ENCODE measurements around the gene PCSK5. TPM values are rescaled to one million over a fixed set of nuclear protein-coding genes. Genes with fewer than 3 reads are reported as not detected.

PCSK5 gene
- total RNA-seq, 1 donor from 2014 or later = 8.9 TPM

DNA sequence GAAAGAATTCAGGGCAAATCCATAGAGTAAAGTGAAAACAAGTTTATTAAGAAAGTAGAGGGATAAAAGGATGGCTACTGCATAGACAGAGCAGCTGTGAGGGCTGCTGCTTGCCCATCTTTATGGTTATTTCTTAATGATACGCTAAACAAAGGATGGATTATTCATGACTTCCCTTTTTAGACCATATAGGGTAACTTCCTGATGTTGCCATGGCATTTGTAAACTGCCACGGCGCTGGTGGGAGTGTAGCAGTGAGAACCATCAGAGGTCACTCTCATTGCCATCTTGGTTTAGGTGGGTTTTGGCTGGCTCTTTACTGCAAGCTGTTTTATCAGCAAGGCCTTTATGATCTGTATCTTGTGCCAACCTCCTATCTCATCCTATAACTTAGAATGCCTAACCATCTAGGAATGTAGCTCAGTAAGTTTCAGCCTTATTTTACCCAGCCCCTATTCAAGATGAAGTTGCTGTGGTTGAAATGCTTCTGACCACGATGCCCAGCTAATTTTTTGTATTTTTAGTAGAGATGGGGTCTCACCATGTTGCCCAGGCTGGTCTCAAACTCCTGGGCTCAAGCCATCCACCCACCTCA lies 461.6 kb downstream of the PCSK5 start:
- H3K27me3 Mint-ChIP-seq (ENCODE audit: low read depth) = peaks cover 9% of the 10 kb centered on the region
- TF ChIP-seq, protein P1, sequence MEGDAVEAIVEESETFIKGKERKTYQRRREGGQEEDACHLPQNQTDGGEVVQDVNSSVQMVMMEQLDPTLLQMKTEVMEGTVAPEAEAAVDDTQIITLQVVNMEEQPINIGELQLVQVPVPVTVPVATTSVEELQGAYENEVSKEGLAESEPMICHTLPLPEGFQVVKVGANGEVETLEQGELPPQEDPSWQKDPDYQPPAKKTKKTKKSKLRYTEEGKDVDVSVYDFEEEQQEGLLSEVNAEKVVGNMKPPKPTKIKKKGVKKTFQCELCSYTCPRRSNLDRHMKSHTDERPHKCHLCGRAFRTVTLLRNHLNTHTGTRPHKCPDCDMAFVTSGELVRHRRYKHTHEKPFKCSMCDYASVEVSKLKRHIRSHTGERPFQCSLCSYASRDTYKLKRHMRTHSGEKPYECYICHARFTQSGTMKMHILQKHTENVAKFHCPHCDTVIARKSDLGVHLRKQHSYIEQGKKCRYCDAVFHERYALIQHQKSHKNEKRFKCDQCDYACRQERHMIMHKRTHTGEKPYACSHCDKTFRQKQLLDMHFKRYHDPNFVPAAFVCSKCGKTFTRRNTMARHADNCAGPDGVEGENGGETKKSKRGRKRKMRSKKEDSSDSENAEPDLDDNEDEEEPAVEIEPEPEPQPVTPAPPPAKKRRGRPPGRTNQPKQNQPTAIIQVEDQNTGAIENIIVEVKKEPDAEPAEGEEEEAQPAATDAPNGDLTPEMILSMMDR (IDR thresholded peaks at IDR 0.05) = no peak

GRCh38 chr9:76353280-76353679 lies 462.8 kb downstream of the PCSK5 start:
- DNase-seq (ENCODE audit: low spot score) = no peak
- no peaks in the 10 kb centered on the region for H3K36me3 Mint-ChIP-seq (ENCODE audit: low read depth)
- TF ChIP-seq, protein P1 (IDR thresholded peaks at IDR 0.05) = no peak
- no peak overlapping the region for H3K27ac Mint-ChIP-seq (ENCODE audit: unreplicated experiment)
- no peaks in the 10 kb centered on the region for H3K9me3 Mint-ChIP-seq (ENCODE audit: low read depth)
- H3K27me3 Mint-ChIP-seq (ENCODE audit: low read depth) = peaks cover 9% of the 10 kb centered on the region
- H3K4me1 Mint-ChIP-seq (ENCODE audit: low read depth) = no peaks in the 10 kb centered on the region
- no peak overlapping the region for H3K4me3 Mint-ChIP-seq (ENCODE audit: unreplicated experiment)

More for the DNA sequence above, 461.6 kb downstream of the PCSK5 start:
- no peak overlapping the region for H3K4me3 Mint-ChIP-seq (ENCODE audit: unreplicated experiment)
- H3K27ac Mint-ChIP-seq (ENCODE audit: unreplicated experiment) = no peak overlapping the region
- no peak for DNase-seq (ENCODE audit: low spot score)
- no peaks in the 10 kb centered on the region for H3K9me3 Mint-ChIP-seq (ENCODE audit: low read depth)
- no peaks in the 10 kb centered on the region for H3K4me1 Mint-ChIP-seq (ENCODE audit: low read depth)
- no peaks in the 10 kb centered on the region for H3K36me3 Mint-ChIP-seq (ENCODE audit: low read depth)

- no peak for DNase-seq (ENCODE audit: low spot score)
- Mint-ChIP-seq H3K36me3 (ENCODE audit: low read depth) (no peaks in the 10 kb centered on the region), H3K4me1 (ENCODE audit: low read depth) (no peaks in the 10 kb centered on the region), H3K27ac (ENCODE audit: unreplicated experiment) (no peak overlapping the region), H3K27me3 (ENCODE audit: low read depth) (peaks cover 9% of the 10 kb centered on the region), H3K9me3 (ENCODE audit: low read depth) (no peaks in the 10 kb centered on the region), H3K4me3 (ENCODE audit: unreplicated experiment) (no peak overlapping the region)
- TF ChIP-seq, protein P1 (IDR thresholded peaks at IDR 0.05) = no peak
These were observed 463.7 kb downstream of the PCSK5 start for GRCh38 chr9:76354221-76354620.

GRCh38 chr9:76355886-76356285 lies 465.4 kb downstream of the PCSK5 start:
- Mint-ChIP-seq H3K27me3 (ENCODE audit: low read depth) (peaks cover 9% of the 10 kb centered on the region), H3K9me3 (ENCODE audit: low read depth) (no peaks in the 10 kb centered on the region), H3K27ac (ENCODE audit: unreplicated experiment) (no peak overlapping the region), H3K4me1 (ENCODE audit: low read depth) (no peaks in the 10 kb centered on the region), H3K4me3 (ENCODE audit: unreplicated experiment) (no peak overlapping the region), H3K36me3 (ENCODE audit: low read depth) (no peaks in the 10 kb centered on the region)
- DNase-seq (ENCODE audit: low spot score) = no peak
- TF ChIP-seq, protein P1 (IDR thresholded peaks at IDR 0.05) = no peak

DNA sequence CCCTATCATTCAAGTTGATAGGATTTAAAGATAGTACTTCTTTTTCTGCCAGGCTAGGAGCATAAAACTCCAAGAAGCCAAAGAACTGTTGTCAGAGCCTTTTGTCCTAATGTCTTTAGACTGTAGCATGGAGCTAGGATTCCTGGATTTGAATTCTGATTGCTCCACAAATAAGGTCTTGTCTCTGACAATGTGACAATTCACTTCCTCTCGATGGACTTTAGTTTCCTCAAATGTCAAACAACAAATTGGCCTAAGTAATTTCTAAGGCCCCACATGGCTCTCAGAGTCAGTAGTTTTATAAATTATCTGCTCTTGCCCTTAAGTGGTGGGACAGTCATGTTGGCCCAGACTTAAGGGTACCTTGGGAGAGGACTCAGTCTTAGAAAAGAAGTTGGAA lies 467.1 kb downstream of the PCSK5 start:
- TF ChIP-seq, protein P1 (IDR thresholded peaks at IDR 0.05) = no peak
- no peaks in the 10 kb centered on the region for H3K4me1 Mint-ChIP-seq (ENCODE audit: low read depth)
- no peak overlapping the region for H3K4me3 Mint-ChIP-seq (ENCODE audit: unreplicated experiment)
- no peaks in the 10 kb centered on the region for H3K9me3 Mint-ChIP-seq (ENCODE audit: low read depth)
- no peaks in the 10 kb centered on the region for H3K36me3 Mint-ChIP-seq (ENCODE audit: low read depth)
- no peak overlapping the region for H3K27ac Mint-ChIP-seq (ENCODE audit: unreplicated experiment)
- DNase-seq (ENCODE audit: low spot score) = no peak
- H3K27me3 Mint-ChIP-seq (ENCODE audit: low read depth) = peaks cover 6% of the 10 kb centered on the region
